Smooth muscle cell of the brain vasculature (primary cell): Measurements from ENCODE around the gene PRRG2.

ENCODE experiments used
- DNase-seq: peaks from one replicate; pipeline ENCODE4 v3.0.0-alpha.2; 2012; ENCODE audit warnings: low read depth, low spot score

The PRRG2 gene

DNA sequence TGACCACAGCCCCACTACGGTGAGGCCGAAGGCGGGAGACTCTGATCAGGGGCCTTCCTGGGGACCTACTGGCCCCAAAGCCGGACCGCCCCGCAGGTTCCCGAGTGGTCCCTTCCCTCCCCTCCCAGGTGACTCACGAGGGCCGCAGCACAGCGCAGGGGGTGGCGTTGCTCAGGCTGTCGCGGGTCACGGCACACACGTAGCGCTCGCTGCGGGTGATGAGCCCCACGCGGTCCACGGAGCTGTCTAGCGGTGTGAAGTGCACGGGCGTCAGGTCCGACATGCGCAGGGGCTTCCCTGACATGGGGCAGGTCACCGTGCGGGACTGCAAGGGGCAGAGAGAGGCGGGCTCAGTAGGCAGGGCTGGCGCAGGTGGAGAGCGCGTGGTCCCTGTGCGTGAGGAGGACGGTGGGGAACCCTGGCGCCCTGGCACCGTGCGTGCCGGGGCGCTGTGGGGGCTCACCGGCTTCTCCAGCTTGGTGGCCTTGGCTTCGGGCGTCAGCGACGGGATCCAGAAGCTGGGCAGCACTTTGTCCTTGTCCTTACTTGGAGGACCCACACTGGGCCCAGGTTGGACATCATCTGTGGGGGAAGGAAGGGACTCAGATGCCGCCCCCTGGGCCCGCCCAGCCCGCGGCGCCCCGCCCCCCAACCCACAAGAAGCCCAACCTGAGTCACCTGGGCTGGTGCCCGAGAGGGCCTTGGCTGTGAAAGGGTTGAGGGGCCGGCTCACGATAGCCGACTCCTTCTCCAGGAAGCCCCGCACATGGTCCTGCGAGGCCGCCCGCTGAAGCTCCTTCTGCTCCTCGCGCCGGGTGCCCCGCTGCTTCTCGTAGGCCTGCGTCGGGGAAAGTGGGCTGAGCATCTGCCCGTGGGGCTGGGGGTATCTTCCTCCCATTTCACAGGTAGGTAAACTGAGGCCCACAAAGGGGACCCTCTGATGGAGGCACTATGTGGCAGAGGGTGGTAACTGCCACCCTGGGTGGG is 24.4 kb upstream of the PRRG2 start:
- DNase-seq: no peak

DNA sequence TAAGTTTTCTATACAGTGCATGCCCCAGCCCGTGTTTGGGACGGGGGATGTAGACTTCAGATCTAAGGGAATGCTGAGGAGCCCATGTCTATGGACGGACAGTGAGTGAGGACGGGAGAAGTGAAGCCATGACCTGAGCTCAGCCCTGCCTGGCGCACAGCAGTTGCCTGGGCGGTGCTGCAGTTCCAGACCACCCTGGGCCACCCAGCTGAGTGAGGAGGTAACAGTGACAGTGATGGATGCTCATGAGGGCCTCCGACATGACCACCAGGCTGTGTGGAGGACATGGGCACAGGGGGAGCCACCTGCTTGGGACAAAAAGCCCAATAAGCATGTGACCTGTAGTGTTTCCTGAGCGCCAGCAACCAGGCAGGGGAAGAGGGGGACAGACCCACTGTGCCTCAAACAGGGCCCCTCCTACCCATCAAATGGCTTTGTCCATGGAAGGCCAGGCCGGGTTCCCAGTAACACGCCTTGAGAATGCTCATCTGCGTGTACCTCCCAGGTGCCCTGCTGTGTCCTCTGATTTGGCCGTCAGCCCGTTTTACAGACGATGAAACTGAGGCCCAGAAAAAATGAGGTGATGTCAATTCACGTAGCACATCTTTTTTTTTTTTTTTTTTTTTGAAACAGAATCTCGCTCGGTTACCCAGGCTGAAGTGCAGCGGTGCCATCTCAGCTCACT is 23.3 kb upstream of the PRRG2 start:
- DNase-seq: no peak

DNA sequence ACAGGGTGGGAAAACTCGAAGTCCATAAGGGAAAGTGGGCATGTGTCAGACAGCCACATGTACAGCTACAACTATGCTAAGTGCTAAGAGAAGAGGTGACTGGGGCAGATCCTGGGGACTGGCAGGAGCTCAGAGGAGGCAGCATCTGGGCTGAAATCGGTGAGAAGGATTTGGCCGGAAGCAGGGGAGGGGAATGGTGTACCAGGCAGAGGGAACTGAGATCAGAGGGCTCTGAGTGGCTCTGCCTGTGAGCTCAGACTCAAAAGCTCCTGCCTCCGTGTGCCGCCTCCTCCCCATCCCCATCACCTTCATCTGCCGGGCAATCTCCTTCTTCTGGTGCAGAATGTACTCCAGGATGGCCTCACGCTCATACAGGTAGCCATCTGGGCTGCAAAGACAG is 22.5 kb upstream of the PRRG2 start:
- DNase-seq: no peak

DNA sequence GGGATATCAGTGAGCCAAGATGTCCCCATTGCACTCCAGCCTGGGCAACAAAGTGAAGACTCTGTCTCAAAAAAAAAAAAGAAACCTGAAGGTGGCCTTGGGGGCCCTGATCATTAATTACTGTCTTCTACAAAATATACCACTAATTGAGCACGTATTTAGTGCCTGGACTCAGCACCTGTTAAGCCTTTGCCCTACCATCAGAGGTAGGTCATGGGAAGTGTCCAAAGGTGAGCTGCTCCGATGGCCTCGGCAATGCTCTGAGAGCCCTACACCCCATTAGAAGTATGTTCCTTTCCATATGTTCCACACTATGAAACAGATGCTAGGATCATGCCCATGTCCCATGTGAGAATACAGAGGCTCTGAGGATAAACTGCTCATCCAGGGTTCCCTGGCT is 21.7 kb upstream of the PRRG2 start:
- DNase-seq: no peak

DNA sequence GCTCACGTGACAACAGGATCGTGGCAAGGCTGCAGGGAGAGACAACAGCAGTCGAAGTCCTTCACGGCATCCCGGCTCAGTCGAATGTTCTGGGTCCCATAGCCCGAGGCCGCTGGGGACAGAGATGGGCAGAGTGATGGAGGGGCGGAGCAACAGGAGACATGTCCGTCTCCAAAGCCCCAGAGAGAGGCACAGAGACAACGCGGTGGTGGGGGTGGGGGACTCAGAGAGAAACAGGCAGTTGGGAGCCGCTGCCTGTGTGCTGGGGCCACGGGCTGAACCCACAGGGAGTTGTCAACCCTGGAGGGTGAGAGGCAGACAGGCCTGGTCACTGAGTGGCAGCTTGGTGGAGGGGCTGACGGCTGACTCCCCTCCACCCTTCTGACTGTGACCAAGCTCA is 21.2 kb upstream of the PRRG2 start:
- no peak for DNase-seq

DNA sequence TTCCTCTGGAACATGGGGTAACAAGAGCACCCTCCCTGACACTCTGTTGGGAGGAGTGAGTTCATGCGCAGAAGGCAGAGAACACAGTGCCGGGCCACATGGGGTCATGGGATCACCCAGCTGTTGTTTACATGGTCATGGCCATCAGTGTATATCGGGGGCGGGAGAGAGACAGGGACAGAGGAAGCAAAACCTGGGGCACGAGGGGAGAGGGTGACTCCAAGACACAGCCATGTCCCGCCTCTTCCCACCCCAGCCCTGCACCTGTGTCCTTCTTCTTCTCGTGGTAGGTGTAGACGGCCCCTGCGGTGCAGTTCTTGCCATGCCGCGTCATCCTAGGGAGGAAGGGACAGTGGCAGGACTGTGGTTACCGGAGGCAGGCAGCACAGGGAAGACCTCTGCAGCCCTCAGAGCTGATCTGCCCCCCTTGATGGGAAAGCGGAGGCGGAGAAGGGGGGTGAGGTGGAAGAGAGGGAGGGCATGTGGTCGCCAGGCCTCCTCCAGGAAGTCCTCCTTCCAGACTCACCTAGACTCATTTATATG is 20.7 kb upstream of the PRRG2 start:
- no peak for DNase-seq

DNA sequence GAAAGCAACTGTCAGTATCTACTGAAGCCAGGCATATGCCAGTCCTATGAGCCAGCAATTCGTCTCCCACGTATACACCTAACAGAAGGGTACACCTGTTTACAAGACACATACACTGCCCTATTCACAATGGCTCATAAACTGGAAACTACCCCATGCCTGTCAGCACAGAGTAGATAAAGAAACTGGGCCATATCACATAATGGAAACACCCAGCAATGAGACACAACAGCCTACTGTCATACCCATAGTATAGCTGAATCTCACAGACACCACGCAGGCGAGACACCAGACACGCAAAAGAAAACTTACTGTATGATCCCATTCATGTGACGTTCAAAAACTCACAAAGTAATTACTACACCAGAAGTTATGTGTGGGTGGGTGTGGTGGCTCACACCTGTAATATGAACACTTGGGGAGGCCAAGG is 16.5 kb upstream of the PRRG2 start:
- no peak for DNase-seq

DNA sequence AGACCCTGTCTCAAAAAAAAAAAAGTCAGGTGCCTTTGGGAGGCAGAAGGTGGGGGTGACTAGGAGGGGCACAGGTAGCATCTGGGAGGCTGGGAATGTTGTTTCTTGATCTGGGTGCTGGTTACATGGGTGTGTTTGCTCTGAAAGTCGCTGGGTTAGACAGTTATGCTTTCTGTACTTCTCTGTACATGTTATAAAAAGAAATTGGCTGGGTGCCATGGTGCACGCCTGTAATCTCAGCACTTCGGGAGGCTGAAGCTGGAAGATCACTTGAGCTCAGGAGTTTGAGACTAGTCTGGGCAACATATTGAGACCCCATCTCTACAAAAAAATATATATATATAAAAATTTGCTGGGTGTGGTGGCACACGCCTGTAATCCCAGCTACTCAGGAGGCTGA is 15.9 kb upstream of the PRRG2 start:
- no peak for DNase-seq

DNA sequence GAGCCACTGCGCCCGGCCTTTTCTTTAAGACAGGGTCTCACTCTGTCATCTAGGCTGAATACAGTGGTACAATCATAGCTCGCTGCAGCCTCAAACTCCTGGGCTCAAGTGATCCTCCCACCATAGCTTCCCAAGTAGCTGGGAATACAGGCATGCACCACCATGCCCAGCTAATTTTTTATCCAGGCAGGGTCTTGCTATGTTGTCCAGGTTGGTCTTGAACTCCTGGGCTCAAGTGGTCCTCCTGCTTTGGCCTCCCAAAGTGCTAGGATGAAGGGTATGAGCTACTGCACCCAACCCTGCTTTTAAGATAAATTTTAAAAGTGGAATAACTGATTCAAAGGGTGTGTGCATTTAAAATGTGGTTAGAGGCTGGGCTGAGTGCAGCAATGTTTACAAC is 14.8 kb upstream of the PRRG2 start:
- no peak for DNase-seq

DNA sequence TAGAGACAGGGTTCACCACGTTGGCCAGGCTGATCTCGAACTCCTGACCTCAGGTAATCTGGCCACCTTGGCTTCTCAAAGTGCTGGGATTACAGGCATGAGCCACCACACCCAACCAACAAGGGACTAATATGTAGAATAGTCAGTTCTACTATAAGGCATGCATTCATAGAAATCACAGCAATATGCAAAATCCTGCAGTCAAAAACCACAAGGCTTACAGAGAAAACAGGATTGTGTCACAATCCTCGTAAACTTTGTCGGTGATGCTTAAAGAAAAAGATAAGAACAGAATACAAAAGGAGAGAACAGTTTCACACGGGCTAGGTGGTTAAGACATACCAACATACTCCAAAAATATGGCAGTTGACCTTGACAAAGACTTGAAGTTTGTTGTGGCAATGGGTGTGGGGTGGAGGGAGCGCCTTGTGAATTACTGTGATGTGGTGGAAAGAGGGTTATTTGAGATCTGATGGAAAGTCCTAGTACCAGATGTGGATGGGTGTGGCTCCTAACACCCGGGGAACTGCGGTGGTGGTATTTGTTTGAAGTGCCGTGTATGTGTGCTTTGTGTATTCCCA is 13.2 kb upstream of the PRRG2 start:
- DNase-seq: no peak

DNA sequence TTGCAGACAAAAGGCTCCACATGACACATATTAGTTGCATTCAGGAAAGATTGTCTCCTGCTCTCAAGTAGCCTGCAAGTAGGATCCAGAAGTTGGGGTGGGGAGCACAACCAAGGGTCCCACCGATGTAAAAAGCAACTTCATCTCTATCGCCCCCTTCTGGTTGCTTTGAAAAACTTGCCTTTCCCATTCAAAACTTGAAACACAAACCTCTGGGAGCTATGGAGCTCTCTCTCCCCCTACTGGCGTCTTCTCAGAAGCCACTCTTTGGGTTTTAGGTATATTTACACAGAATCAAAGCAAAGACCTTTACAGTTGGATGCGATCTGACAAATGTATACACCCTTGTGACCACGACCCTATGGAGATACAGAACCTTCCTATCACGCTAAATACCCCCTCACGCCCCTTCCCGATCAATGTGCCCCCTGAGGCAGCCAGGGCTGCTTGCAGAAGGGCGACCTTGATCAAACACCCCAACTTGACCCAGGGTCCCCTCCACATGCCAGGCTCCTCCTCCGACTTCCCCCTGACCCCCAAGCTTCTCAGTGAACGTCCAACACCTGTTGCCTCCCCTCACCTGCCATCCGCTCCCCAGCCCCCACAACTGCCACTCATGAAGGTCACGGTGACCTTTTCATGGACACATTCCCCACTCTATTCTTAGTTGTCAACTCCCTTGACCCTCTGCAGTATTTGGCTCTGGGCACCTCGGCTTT is 10.8 kb upstream of the PRRG2 start:
- no peak for DNase-seq

DNA sequence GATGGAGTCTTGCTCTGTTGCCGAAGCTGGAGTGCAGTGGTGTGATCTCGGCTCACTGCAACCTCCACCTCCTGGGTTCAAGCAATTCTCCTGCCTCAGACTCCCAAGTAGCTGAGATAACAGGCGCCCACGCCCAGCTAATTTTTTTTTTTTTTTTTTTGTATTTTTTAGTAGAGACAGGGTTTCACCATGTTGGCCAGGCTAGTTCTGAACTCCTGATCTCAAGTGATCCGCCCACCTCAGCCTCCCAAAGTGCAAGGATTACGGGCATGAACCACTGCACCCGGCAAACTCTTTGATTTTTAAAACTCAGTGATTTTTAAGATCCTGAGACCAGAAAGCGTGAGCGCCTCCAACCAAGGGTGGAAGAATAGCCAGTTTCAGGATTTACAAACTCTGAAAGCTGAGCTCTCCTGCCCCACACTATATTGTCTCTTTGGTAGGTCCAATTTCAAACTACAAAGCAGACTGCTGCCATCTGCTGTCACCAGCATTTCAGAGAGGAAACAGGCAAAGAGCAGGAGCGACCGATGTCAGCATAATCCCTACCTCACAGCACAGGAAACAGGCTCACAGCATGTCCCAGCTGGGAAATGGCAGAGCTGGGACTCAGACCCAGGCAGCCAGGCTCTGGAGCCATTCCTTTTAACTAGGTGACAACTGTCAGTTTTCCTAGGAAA is 10.0 kb upstream of the PRRG2 start:
- DNase-seq: no peak

DNA sequence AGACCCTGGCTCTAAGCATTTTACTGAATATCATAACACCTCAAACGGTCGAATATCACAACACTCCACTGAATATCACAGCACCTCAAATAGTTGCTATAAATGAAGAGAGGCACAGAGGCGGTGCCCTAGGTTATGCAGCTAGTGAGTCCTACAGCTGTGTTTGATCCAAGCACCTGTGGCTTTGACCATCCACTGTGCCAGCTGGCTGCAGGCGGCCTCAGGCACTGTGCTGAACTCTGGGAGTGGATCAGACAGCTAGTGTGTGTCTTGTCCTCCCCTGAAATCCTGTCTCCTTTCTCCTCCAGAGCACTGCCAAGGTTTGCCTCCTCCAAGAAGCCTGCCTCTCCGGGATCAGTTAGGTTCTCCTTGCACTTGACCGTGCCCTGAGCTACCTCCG is 8.1 kb upstream of the PRRG2 start:
- no peak for DNase-seq

DNA sequence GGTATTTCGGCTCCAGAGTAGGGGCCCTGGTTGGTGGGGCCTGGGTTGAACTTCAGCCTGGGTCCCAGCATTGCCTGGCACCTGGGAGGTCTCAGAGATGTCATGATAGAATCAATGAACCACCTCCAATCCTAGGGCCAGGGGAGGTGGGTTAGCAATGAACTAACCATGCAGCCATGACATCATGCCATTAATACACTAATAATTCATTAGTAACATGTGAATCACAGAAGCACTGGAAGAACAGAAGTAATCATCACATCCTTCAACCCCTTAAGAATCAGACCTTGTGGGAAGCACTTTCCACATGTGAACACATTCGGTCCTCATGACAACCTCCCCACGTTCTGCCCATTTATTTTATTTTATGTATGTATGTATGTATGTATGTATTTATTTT is 7.7 kb upstream of the PRRG2 start:
- DNase-seq: no peak

DNA sequence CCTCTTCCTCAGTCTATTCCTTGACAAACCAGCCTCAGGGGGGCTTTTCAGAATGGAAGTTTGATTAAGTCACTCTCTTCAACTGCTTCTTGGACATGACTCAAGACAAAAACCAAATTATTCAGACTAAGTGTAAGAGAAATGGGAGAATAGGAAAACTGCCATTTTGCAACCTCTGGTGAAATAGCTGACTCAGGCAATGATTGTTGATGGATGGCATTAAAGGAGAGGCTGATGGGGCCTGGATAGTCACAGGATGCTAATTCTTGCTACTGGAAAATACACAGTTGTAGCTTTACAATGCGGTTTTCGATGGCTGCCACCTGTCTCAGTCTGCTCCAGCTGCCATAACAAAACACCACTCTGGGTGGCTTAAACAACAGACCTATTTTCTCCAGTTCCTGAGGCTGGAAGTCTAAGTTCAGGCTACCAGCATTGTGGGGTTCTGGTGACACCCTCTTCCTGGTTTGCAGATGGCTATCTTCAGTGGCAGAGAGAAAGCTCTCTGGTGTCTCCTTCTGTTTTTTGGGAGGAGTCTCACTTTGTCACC is 6.8 kb upstream of the PRRG2 start:
- no peak for DNase-seq

DNA sequence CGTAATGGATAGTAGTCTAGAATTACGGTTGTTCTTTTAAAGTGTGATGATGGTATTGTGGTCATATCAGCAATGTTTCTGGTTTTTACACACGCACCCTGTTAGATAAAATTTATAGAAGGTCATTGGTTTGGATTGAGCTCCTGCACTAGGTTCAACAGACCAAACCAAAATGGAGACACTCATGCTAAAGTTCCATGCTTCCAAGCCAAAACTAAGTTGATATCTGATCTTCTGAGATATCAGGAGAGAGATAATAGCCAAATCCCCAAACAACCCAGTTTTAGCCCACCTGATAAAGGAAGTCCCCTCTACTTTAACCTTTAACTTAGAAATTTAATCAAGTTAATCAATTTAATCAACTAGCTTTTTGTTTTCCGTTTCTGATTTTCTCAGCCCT is 1.9 kb upstream of the PRRG2 start:
- no peak for DNase-seq

DNA sequence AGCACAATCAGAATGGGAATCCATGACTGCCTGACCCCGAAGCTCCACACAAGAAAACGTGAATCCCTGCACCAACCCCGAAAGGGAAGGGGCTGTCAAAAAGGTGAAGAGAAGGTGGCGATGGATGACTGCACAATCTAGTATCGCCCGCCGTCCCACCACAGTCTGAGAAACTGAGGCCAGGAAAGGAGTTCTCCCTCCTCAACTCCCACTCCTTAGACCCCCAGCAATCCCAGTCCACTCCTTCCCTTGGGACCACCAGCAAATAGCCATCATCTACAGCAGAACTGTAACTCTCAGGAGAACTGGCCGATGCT is 1.2 kb upstream of the PRRG2 start:
- no peak for DNase-seq

DNA sequence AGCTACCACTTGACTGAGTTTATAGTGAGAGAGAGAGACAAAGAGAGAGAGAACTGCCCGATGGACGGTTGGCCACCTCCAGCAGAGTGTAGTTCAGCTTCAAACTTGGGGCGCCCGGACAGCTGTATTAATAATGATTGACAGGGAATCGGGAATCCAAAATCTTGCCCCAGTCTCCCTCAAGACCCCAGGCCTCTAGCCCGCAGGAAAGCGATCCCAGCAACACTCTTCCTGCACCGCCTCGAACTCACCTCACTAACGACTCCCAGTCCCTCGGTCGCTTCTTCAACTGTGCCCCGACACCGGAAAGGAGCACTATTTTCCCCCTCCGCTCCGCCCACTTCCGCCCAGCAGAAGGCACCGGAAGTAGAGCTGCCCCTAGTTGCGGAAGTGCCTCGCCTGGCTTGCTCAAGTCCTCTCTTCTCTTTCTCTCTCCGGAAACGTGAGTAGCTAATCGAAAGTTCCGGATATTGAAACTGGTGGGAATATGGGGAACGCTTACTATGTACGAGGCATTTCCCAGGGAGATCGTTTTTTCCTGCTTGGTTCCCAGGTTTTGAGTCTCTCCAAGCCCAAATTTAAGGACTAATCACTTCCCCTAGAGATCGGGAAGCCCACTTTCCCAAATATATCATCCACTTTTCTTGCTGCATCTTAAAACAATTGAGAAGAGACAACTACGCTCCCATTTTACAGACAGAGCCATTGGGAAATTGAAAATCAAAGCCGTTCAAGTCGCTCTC is 681 bp upstream of the PRRG2 start, which contains the start of gene NOSIP:
NOSIP (minus strand) TSS at position 293 of the 743 bp plus-strand sequence. CDS start 19,865 bp downstream, outside the sequence.
- DNase-seq: peak; percentile 88

DNA sequence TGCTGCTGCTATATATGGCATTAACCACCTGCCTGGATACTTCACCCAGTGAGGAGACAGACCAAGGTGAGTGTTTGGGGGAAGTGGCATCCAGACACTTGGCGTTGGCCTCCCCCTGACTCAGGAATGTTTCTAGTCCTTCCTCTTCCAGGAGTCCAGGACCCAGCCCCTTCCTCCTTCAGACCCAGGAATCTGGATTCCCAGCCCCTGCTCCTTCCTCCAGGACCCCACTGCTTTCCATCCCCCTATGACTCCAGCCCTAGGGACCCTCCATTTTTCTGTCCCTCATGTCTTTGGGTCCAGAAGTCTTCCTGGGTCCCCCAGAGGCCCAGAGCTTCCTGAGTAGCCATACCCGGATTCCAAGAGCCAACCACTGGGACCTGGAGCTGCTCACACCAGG is 2.1 kb downstream of the PRRG2 start:
- DNase-seq: no peak

DNA sequence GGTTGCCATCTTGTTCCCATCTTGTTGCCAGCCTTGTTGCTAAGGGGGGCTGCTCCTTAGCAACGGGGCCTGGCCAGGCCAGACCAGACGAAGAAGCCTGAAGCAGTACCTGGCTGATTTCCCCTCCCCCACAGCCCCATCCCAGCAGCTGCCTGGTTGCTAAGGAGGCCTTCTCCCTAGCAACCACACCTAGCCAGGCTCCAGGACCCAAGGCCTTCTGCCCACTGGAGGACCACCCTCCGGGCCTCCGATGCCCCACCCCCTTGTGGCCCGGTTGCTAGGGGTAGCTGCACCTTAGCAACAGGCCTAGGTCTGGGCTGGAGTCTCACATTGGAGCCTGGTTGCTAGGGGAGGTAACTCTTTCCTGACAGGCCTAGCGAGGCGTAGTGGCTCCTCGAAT is 3.9 kb downstream of the PRRG2 start:
- DNase-seq: no peak
